Chondrocyte (in vitro differentiated cells): ENCODE measurements around the gene ELANE. TPM values are rescaled to one million over a fixed set of nuclear protein-coding genes. Genes with fewer than 3 reads are reported as not detected.

Source experiments
- DNase-seq: peaks from one replicate; pipeline ENCODE4 v3.0.0; 2021; ENCODE audit warnings: mixed read lengths, low spot score
- H3K27ac Mint-ChIP-seq: one replicate; pipeline ENCODE4 v1.8.0; 2021; ENCODE audit warnings: mild to moderate bottlenecking, moderate library complexity, mixed read lengths; ENCODE audit not compliant: unreplicated experiment
- H3K27me3 Mint-ChIP-seq: 2 replicates; pipeline ENCODE4 v1.8.0; 2021; ENCODE audit warnings: low read depth, mixed read lengths
- H3K36me3 Mint-ChIP-seq: 2 replicates; pipeline ENCODE4 v1.8.0; 2021; ENCODE audit warnings: low read depth, mixed read lengths
- H3K4me1 Mint-ChIP-seq: 2 replicates; pipeline ENCODE4 v1.8.0; 2021; ENCODE audit warnings: low read depth, mild to moderate bottlenecking, mixed read lengths
- H3K4me3 Mint-ChIP-seq: one replicate; pipeline ENCODE4 v1.8.0; 2021; ENCODE audit warnings: mild to moderate bottlenecking, moderate library complexity, mixed read lengths; ENCODE audit not compliant: unreplicated experiment
- H3K9me3 Mint-ChIP-seq: 2 replicates; pipeline ENCODE4 v1.8.0; 2021; ENCODE audit warnings: low read depth, mixed read lengths
- total RNA-seq: library from RNA; stranded (reverse); gene quantifications from 3 replicates; pipeline ENCODE4 v1.2.1, GENCODE V29; 2021
- TF ChIP-seq, protein P1 (sequence below): fragments of 200-600 bp; sonication (generic); IDR thresholded peaks from 2 replicates; pipeline ENCODE4 v1.5.0; 2021; ENCODE audit warnings: antibody characterized with exemption, mild to moderate bottlenecking, moderate library complexity

The ELANE gene
- total RNA-seq, 1 donor from 2014 or later = not detected

DNA sequence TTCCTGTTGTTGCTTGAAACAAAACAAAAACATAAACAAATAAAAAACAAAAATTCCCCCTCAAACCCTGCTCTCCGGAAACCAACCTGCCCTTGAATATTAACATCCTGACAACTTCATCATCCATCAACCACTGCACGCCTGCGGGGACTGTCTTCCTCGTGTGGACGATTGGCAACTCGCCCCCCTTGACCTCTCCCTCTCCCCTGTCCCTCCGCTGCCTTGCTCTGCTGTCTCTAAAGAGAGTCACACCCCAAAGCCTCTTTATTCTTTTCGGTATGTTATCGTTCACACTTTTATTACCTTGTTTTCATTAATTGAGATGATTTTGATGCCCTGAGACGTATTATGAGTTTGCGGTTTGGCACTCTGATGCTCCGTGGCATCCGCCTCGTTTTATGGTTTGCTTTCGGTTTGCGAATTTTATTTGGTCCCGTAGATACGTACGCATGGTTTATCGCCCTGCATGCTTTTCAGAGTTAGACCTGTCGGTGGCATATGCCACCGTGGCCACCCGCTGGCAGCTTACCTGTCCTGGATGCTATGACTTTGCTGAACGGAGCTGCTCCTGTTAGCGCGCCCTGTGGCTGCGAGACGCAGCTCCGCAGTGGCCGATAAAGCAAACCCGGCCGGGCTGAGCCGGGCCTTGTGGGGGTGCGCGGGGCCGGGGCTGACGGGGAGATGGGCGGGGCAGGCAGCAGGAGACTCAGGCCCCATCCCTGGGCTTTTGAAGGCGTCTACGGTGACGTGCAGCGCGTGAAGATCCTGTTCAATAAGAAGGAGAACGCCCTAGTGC lies 44.3 kb upstream of the ELANE start:
- Mint-ChIP-seq H3K36me3 (peaks cover 25% of the 10 kb centered on the region), H3K4me1 (peaks cover 5% of the 10 kb centered on the region), H3K27me3 (no peaks in the 10 kb centered on the region), H3K4me3 (no peak overlapping the region), H3K27ac (peak overlapping the region; percentile 27), H3K9me3 (no peaks in the 10 kb centered on the region)
- TF ChIP-seq, protein P1, sequence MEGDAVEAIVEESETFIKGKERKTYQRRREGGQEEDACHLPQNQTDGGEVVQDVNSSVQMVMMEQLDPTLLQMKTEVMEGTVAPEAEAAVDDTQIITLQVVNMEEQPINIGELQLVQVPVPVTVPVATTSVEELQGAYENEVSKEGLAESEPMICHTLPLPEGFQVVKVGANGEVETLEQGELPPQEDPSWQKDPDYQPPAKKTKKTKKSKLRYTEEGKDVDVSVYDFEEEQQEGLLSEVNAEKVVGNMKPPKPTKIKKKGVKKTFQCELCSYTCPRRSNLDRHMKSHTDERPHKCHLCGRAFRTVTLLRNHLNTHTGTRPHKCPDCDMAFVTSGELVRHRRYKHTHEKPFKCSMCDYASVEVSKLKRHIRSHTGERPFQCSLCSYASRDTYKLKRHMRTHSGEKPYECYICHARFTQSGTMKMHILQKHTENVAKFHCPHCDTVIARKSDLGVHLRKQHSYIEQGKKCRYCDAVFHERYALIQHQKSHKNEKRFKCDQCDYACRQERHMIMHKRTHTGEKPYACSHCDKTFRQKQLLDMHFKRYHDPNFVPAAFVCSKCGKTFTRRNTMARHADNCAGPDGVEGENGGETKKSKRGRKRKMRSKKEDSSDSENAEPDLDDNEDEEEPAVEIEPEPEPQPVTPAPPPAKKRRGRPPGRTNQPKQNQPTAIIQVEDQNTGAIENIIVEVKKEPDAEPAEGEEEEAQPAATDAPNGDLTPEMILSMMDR = no peak
- no peak for DNase-seq

DNA sequence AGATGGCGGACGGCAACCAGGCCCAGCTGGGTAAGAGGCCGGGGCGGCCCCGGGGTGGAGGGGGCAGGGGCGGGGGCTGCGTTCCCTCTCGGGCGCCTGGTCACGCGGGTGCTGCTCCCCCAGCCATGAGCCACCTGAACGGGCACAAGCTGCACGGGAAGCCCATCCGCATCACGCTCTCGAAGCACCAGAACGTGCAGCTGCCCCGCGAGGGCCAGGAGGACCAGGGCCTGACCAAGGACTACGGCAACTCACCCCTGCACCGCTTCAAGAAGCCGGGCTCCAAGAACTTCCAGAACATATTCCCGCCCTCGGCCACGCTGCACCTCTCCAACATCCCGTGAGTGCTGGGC lies 43.7 kb upstream of the ELANE start:
- H3K36me3 Mint-ChIP-seq = peaks cover 25% of the 10 kb centered on the region
- H3K27ac Mint-ChIP-seq = no peak overlapping the region
- H3K9me3 Mint-ChIP-seq = no peaks in the 10 kb centered on the region
- H3K4me3 Mint-ChIP-seq = no peak overlapping the region
- DNase-seq = no peak
- no peaks in the 10 kb centered on the region for H3K4me1 Mint-ChIP-seq
- no peaks in the 10 kb centered on the region for H3K27me3 Mint-ChIP-seq
- TF ChIP-seq, protein P1 = no peak

DNA sequence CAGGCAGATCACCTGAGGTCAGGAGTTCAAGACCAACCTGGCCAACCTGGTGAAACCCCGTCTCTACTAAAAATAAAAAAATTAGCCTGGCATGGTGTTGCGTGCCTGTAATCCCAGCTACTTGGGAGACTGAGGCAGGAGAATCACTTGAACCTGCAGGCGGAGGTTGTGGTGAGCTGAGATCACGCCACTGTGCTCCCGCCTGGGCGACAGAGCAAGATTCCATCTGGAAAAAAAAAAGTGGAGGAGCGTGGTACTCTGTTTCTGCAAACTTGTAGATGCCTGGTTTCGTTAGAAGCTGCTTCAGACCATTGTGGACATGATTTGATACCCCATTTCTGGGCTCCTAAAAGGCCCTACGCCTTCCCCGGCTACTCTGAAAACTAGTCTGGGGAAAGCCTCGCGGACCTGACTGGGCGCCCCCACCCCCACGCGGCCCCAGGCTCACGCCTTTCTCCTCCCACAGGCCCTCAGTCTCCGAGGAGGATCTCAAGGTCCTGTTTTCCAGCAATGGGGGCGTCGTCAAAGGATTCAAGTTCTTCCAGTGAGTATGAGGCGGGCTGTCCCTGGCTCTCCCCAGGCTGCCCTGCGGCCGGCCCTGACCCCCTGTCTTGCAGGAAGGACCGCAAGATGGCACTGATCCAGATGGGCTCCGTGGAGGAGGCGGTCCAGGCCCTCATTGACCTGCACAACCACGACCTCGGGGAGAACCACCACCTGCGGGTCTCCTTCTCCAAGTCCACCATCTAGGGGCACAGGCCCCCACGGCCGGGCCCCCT lies 41.8 kb upstream of the ELANE start:
- no peak overlapping the region for H3K27ac Mint-ChIP-seq
- peaks cover 22% of the 10 kb centered on the region for H3K36me3 Mint-ChIP-seq

DNA sequence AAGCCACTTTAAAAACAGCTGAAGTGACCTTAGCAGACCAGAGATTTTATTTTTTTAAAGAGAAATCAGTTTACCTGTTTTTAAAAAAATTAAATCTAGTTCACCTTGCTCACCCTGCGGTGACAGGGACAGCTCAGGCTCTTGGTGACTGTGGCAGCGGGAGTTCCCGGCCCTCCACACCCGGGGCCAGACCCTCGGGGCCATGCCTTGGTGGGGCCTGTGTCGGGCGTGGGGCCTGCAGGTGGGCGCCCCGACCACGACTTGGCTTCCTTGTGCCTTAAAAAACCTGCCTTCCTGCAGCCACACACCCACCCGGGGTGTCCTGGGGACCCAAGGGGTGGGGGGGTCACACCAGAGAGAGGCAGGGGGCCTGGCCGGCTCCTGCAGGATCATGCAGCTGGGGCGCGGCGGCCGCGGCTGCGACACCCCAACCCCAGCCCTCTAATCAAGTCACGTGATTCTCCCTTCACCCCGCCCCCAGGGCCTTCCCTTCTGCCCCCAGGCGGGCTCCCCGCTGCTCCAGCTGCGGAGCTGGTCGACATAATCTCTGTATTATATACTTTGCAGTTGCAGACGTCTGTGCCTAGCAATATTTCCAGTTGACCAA lies 41.1 kb upstream of the ELANE start:
- Mint-ChIP-seq H3K9me3 (no peaks in the 10 kb centered on the region), H3K36me3 (peaks cover 25% of the 10 kb centered on the region), H3K4me1 (no peaks in the 10 kb centered on the region), H3K4me3 (no peak overlapping the region), H3K27me3 (no peaks in the 10 kb centered on the region), H3K27ac (no peak overlapping the region)
- DNase-seq = no peak
- TF ChIP-seq, protein P1 = no peak

More for the DNA sequence above, 41.8 kb upstream of the ELANE start:
- Mint-ChIP-seq H3K4me3 (no peak overlapping the region), H3K27me3 (no peaks in the 10 kb centered on the region), H3K4me1 (no peaks in the 10 kb centered on the region), H3K9me3 (no peaks in the 10 kb centered on the region)
- DNase-seq = no peak
- TF ChIP-seq, protein P1 = no peak

DNA sequence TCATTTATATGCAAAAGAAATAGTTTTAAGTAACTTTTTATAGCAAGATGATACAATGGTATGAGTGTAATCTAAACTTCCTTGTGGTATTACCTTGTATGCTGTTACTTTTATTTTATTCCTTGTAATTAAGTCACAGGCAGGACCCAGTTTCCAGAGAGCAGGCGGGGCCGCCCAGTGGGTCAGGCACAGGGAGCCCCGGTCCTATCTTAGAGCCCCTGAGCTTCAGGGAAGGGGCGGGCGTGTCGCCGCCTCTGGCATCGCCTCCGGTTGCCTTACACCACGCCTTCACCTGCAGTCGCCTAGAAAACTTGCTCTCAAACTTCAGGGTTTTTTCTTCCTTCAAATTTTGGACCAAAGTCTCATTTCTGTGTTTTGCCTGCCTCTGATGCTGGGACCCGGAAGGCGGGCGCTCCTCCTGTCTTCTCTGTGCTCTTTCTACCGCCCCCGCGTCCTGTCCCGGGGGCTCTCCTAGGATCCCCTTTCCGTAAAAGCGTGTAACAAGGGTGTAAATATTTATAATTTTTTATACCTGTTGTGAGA lies 40.5 kb upstream of the ELANE start:
- Mint-ChIP-seq H3K27ac (no peak overlapping the region), H3K4me1 (no peaks in the 10 kb centered on the region)

More for the DNA sequence above, 40.5 kb upstream of the ELANE start:
- H3K4me3 Mint-ChIP-seq = no peak overlapping the region
- peaks cover 3% of the 10 kb centered on the region for H3K9me3 Mint-ChIP-seq
- no peak for DNase-seq
- TF ChIP-seq, protein P1 = no peak
- peaks cover 28% of the 10 kb centered on the region for H3K36me3 Mint-ChIP-seq
- no peaks in the 10 kb centered on the region for H3K27me3 Mint-ChIP-seq
